Esophagus muscularis mucosa (tissue), 3 donors: ENCODE results near the gene S100A12.

ENCODE experiments used
- POLR2A ChIP-seq: fragments of 450-650 bp; IDR thresholded peaks from one replicate; pipeline ENCODE4 v1.6.1; 2017; ENCODE audit warnings: antibody characterized with exemption, moderate library complexity, mild to moderate bottlenecking, low read depth
- TF ChIP-seq, protein P1 (sequence below), 3 experiments: fragments of 200-600 bp in 2 of 3; fragments of 450-650 bp in 1 of 3; sonication (generic) in 2 of 3; IDR thresholded peaks; one replicate each; pipeline ENCODE4 v1.5.1; 2017 to 2019; ENCODE audit warnings: antibody characterized with exemption in 3 of 3, mild to moderate bottlenecking in 2 of 3, moderate library complexity in 1 of 3

DNA sequence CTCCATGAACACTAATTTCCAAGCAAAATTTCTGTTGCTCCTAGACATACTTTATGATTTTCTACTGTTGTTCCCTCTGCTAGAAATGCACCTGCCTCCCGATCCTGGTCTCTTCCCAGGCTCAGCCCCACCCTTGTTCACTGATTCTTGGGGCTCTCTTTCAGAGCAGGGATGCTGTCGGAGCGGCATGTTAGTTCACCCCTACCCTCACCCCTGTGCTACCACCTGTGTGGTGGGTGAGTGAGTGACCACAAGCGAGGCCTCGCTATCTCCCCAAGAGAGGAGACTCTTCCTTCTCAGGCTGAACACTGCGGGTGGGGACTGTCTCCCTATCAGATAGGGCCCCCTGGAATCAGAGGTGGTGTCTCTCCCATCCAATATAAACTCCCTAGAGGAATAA, 20.4 kb upstream of the S100A12 start:
- TF ChIP-seq, protein P1, sequence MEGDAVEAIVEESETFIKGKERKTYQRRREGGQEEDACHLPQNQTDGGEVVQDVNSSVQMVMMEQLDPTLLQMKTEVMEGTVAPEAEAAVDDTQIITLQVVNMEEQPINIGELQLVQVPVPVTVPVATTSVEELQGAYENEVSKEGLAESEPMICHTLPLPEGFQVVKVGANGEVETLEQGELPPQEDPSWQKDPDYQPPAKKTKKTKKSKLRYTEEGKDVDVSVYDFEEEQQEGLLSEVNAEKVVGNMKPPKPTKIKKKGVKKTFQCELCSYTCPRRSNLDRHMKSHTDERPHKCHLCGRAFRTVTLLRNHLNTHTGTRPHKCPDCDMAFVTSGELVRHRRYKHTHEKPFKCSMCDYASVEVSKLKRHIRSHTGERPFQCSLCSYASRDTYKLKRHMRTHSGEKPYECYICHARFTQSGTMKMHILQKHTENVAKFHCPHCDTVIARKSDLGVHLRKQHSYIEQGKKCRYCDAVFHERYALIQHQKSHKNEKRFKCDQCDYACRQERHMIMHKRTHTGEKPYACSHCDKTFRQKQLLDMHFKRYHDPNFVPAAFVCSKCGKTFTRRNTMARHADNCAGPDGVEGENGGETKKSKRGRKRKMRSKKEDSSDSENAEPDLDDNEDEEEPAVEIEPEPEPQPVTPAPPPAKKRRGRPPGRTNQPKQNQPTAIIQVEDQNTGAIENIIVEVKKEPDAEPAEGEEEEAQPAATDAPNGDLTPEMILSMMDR (IDR thresholded peaks at IDR 0.05): no peak
- no peak for TF ChIP-seq POLR2A
